ENCODE results near the gene SP1. TPM values are rescaled to one million over a fixed set of nuclear protein-coding genes. Genes with fewer than 3 reads are reported as not detected.

Gene SP1
- total RNA-seq, 1 experiment from 2014 or later: 81.0 TPM

DNA sequence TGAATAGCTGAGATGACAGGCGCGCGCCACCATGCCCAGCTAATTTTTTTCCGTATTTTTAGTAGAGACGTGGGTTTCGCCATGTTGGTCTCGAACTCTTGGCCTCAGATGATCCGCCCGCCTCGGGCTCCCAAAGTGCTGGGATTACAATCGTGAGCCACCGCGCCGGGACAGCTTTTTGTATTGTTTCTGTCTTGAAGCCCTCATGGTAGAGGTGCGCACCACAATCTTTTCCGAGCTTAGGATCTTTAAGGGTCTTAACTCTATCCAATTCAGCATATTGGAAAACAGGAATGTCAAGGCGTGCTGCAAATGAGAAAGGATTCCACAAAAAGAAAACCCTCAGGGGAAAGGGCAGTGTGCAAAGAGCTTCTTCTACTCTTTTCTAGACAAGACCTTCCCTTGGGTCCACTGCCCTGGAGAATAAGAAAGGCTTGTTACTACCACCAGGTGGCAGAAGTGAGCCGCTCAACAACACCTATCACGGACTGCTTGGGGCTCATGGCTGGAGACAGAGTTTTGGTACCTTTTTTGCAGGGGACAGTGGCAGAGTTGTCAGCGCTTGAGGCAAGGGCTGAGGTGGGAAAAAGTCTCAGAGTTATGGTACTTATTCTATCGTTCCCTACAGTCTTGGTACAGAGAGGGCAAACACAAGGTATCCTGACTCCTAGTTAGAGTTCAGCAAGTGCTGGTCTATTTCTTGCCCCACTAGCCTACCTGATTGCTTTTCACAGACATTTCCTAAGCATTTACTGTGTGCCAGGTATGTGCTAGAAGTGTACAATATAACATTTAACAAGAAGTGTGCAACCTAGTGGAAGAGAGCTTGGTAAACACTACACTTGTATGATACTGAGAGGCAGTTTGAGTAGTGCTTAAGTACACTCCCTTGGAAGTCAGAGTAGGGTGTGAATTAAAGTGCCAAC, 27.4 kb upstream of the SP1 start:
- Histone ChIP-seq H3K27me3 (ENCODE audit: control insufficient read depth, insufficient read depth, low read length) (no peaks in the 10 kb centered on the region), H3K4me3 (ENCODE audit: low read depth in 2 of 2, low read length in 2 of 2) (no peak overlapping the region), H3K9me3 (ENCODE audit: control insufficient read depth, insufficient read depth, low read depth, low read length) (no peaks in the 10 kb centered on the region), H3K27ac (ENCODE audit: low read length) (peak overlapping the region; percentile 75), H3K4me1 (ENCODE audit: control insufficient read depth, insufficient read depth, low read length) (peaks cover 7% of the 10 kb centered on the region), H3K36me3 (ENCODE audit: control insufficient read depth, insufficient read depth, low read length) (no peaks in the 10 kb centered on the region)
- intact Hi-C loops (cut with micrococcal nuclease; ENCODE audit: unreplicated experiment) (loop anchor here (2.0 kb wide), 1 partner anchor 68 kb away; no protein-coding TSS in a partner anchor), in situ Hi-C loops (cut with HindIII; ENCODE audit: low pct_unique_long_range_greater_than_20kb, low sequenced_read_pairs) (no loop called here)
- DNase-seq (ENCODE audit: low read depth, low spot score): peak; percentile 84
- peak; percentile 99 for ATAC-seq
- no TSS peak for BruUV-seq (replicated peaks)
- CTCF ChIA-PET: interaction anchor here (0.5 to 2.1 kb wide), 23 partner anchors 8 to 172 kb away, joined by 3 to 36 read pairs (median 6); partner anchors contain the start of genes AAAS, CSAD, PRR13 and SP1
- TF ChIP-seq, protein P1, sequence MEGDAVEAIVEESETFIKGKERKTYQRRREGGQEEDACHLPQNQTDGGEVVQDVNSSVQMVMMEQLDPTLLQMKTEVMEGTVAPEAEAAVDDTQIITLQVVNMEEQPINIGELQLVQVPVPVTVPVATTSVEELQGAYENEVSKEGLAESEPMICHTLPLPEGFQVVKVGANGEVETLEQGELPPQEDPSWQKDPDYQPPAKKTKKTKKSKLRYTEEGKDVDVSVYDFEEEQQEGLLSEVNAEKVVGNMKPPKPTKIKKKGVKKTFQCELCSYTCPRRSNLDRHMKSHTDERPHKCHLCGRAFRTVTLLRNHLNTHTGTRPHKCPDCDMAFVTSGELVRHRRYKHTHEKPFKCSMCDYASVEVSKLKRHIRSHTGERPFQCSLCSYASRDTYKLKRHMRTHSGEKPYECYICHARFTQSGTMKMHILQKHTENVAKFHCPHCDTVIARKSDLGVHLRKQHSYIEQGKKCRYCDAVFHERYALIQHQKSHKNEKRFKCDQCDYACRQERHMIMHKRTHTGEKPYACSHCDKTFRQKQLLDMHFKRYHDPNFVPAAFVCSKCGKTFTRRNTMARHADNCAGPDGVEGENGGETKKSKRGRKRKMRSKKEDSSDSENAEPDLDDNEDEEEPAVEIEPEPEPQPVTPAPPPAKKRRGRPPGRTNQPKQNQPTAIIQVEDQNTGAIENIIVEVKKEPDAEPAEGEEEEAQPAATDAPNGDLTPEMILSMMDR (IDR thresholded peaks at IDR 0.05): peak; percentile 89
- TF ChIP-seq, protein P2, sequence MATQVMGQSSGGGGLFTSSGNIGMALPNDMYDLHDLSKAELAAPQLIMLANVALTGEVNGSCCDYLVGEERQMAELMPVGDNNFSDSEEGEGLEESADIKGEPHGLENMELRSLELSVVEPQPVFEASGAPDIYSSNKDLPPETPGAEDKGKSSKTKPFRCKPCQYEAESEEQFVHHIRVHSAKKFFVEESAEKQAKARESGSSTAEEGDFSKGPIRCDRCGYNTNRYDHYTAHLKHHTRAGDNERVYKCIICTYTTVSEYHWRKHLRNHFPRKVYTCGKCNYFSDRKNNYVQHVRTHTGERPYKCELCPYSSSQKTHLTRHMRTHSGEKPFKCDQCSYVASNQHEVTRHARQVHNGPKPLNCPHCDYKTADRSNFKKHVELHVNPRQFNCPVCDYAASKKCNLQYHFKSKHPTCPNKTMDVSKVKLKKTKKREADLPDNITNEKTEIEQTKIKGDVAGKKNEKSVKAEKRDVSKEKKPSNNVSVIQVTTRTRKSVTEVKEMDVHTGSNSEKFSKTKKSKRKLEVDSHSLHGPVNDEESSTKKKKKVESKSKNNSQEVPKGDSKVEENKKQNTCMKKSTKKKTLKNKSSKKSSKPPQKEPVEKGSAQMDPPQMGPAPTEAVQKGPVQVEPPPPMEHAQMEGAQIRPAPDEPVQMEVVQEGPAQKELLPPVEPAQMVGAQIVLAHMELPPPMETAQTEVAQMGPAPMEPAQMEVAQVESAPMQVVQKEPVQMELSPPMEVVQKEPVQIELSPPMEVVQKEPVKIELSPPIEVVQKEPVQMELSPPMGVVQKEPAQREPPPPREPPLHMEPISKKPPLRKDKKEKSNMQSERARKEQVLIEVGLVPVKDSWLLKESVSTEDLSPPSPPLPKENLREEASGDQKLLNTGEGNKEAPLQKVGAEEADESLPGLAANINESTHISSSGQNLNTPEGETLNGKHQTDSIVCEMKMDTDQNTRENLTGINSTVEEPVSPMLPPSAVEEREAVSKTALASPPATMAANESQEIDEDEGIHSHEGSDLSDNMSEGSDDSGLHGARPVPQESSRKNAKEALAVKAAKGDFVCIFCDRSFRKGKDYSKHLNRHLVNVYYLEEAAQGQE (IDR thresholded peaks at IDR 0.05; ENCODE audit: insufficient read depth in 1 of 2, low read depth in 2 of 2, low read length in 1 of 2): no peak
- POLR2A ChIA-PET: interaction anchor here (0.5 to 1.1 kb wide), 5 partner anchors 20 to 159 kb away, joined by 3 to 9 read pairs (median 5); no protein-coding TSS in a partner anchor

DNA sequence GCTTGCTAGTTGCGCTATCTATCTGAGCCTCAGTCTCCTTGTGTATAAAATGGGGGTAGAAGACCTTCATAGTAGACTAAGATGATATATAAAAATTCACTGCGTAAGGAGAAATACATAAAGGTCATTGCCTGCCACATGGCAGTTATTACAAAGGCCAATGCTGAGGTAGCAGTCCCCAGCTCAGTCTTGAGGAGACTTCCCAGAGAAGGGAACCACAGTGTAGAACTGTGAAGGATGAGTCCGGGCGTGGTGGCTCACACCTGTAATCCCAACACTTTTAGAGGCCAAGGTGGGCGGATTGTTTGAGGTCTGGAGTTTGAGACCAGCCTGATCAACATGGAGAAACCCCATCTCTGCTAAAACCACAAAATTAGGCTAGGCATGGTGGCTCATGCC, 26.7 kb upstream of the SP1 start:
- in situ Hi-C loops (cut with HindIII; ENCODE audit: low pct_unique_long_range_greater_than_20kb, low sequenced_read_pairs): no loop called here
- peaks cover 7% of the 10 kb centered on the region for H3K4me1 ChIP-seq (ENCODE audit: control insufficient read depth, insufficient read depth, low read length)
- intact Hi-C loops (cut with micrococcal nuclease; ENCODE audit: unreplicated experiment): loop anchor here (2.0 kb wide), 1 partner anchor 68 kb away; no protein-coding TSS in a partner anchor
- H3K9me3 ChIP-seq (ENCODE audit: control insufficient read depth, insufficient read depth, low read depth, low read length): no peaks in the 10 kb centered on the region
- H3K27ac ChIP-seq (ENCODE audit: low read length): peak overlapping the region; percentile 75
- ATAC-seq (peak; percentile 22; the same call in 1 of the 2 replicates), DNase-seq (ENCODE audit: low read depth, low spot score) (no peak)
- no peak overlapping the region for H3K4me3 ChIP-seq (ENCODE audit: low read depth in 2 of 2, low read length in 2 of 2)
- CTCF ChIA-PET: interaction anchor here (0.6 to 2.1 kb wide), 3 partner anchors 29 to 173 kb away, joined by 6 to 36 read pairs (median 13); partner anchors contain the start of genes CSAD and ZNF740
- no peaks in the 10 kb centered on the region for H3K36me3 ChIP-seq (ENCODE audit: control insufficient read depth, insufficient read depth, low read length)
- no peaks in the 10 kb centered on the region for H3K27me3 ChIP-seq (ENCODE audit: control insufficient read depth, insufficient read depth, low read length)
- TF ChIP-seq TCF7L2 (IDR thresholded peaks at IDR 0.05; ENCODE audit: low read depth, low read length): no peak
- BruUV-seq (replicated peaks): no TSS peak
- POLR2A ChIA-PET: no interaction called here

DNA sequence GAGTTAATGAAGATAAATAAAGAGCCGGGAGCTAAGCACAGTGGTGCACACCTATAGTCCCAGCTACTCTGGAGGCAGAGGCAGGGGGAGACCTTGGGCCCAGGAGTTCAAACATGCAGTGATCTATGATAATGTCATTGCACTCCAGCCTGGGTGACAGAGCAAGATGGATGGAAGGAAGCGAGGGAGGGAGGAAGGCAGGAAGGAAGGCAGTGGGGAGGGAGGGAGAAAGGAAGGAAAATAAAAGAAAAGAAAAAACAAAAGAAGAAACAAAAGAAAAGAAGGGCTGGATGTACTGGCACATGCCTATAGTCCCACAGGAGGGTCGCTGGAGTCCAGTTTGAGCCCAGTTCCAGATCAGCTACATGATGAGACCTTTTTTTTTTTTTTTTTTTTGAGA, 24.9 kb upstream of the SP1 start:
- no TSS peak for BruUV-seq (replicated peaks)
- Histone ChIP-seq H3K4me1 (ENCODE audit: control insufficient read depth, insufficient read depth, low read length) (peaks cover 7% of the 10 kb centered on the region), H3K4me3 (ENCODE audit: low read depth in 2 of 2, low read length in 2 of 2) (no peak overlapping the region), H3K27me3 (ENCODE audit: control insufficient read depth, insufficient read depth, low read length) (no peaks in the 10 kb centered on the region), H3K36me3 (ENCODE audit: control insufficient read depth, insufficient read depth, low read length) (no peaks in the 10 kb centered on the region), H3K27ac (ENCODE audit: low read length) (no peak overlapping the region), H3K9me3 (ENCODE audit: control insufficient read depth, insufficient read depth, low read depth, low read length) (no peaks in the 10 kb centered on the region)
- intact Hi-C loops (cut with micrococcal nuclease; ENCODE audit: unreplicated experiment) (no loop called here), in situ Hi-C loops (cut with HindIII; ENCODE audit: low pct_unique_long_range_greater_than_20kb, low sequenced_read_pairs) (loop anchor here (5.0 kb wide), 1 partner anchor 67 kb away; the partner anchor contains the start of gene AMHR2)
- TF ChIP-seq, protein P1 (IDR thresholded peaks at IDR 0.05): no peak
- TF ChIP-seq TCF7L2 (IDR thresholded peaks at IDR 0.05; ENCODE audit: low read depth, low read length): no peak
- TF ChIP-seq SIN3A (IDR thresholded peaks at IDR 0.05; ENCODE audit: borderline replicate concordance, insufficient read depth, low read depth, low read length): no peak
- TF ChIP-seq, protein P2 (IDR thresholded peaks at IDR 0.05; ENCODE audit: insufficient read depth in 1 of 2, low read depth in 2 of 2, low read length in 1 of 2): no peak
- no peak for TF ChIP-seq POLR2AphosphoS5 (IDR thresholded peaks at IDR 0.05; ENCODE audit: low read depth, low read length)
- ChIA-PET POLR2A (interaction anchor here (0.6 kb wide), 1 partner anchor 65 kb away, joined by 3 read pairs; no protein-coding TSS in a partner anchor), CTCF (no interaction called here)
- DNase-seq (ENCODE audit: low read depth, low spot score) (no peak), ATAC-seq (no peak)
